Tibial nerve (tissue), 3 donors: ENCODE results near the gene RASGRF1.

ENCODE experiments used
- CTCF ChIP-seq, 5 experiments: fragments of 200-600 bp in 3 of 5; fragments of 450-650 bp in 2 of 5; sonication (generic) in 3 of 5; IDR thresholded peaks; one replicate each; pipeline ENCODE4 v1.5.1; 2016 to 2019; ENCODE audit warnings: antibody characterized with exemption in 5 of 5, mild to moderate bottlenecking in 3 of 5, moderate library complexity in 2 of 5
- POLR2A ChIP-seq, 2 donors: fragments of 450-650 bp; IDR thresholded peaks; one replicate each; pipeline ENCODE4 v1.6.1; 2017; ENCODE audit warnings: antibody characterized with exemption in 2 of 2, mild to moderate bottlenecking in 2 of 2, moderate library complexity in 2 of 2

GRCh38 chr15:79073336-79073735 lies 17.2 kb downstream of the RASGRF1 start:
- TF ChIP-seq CTCF (IDR thresholded peaks at IDR 0.05) (no peak), POLR2A (IDR thresholded peaks at IDR 0.05) (no peak)
